Esophagus squamous epithelium (tissue), 4 donors: ENCODE measurements around the gene SPOPL.

Experiments
- CTCF ChIP-seq, 6 experiments: fragments of 450-650 bp in 4 of 6; fragments of 200-600 bp in 2 of 6; sonication (generic) in 2 of 6; IDR thresholded peaks; one replicate each; pipeline ENCODE4 v1.5.1; 2016 to 2019; ENCODE audit warnings: antibody characterized with exemption in 6 of 6, mild to moderate bottlenecking in 4 of 6, moderate library complexity in 4 of 6
- POLR2A ChIP-seq, 4 donors: fragments of 450-650 bp; IDR thresholded peaks; one replicate each; pipeline ENCODE4 v1.6.1; 2017; ENCODE audit warnings: antibody characterized with exemption in 4 of 4, mild to moderate bottlenecking in 4 of 4, moderate library complexity in 3 of 4

- no peak for TF ChIP-seq CTCF (IDR thresholded peaks at IDR 0.05)
- TF ChIP-seq POLR2A (IDR thresholded peaks at IDR 0.05), result no peak
These were observed 2.5 kb downstream of the SPOPL start for GRCh38 chr2:138504092-138504491.
